ENCODE measurements around the gene SART1.
"Not testable (repeated sequence)": the region's sequence is repeated elsewhere in the genome, so short reads cannot be mapped to it uniquely, and the experiment has no call there.

SART1 gene

DNA sequence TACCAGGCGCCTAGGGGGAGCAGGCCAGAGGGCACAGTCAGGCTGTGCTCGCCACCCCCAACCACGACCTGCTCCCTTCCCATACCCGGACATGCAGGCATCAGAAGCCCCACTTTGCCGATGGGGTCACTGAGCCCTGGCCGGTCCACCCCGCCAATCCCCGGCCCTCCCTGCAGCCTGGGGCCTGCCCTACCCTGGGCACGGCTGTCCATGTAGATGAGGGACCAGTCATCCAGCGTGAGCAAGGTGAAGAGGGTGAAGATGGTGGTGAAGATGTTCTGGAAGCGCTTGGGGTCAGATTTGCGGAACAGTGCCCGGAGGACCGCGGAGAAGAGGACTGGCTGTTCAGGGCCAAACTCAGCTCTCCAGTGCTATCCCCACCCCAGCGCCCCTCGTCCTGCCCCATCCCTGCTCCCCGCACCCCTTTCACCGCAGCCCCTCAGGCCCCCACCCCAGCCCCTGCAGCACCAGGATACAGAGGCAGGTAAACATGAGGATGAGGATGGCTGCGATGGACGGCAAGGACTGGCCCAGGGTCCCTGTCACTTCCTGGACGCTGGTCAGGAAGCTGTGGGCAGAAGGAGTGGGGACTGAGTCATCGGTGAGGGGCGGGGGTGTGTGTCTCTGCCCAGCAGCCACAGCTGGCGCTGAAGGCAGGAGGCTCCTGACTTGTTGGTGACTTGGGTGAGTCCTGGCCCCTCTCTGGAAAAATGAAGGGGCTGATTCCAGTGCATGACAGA is 59.3 kb downstream of the SART1 start:
- TF ChIP-seq, protein P1, sequence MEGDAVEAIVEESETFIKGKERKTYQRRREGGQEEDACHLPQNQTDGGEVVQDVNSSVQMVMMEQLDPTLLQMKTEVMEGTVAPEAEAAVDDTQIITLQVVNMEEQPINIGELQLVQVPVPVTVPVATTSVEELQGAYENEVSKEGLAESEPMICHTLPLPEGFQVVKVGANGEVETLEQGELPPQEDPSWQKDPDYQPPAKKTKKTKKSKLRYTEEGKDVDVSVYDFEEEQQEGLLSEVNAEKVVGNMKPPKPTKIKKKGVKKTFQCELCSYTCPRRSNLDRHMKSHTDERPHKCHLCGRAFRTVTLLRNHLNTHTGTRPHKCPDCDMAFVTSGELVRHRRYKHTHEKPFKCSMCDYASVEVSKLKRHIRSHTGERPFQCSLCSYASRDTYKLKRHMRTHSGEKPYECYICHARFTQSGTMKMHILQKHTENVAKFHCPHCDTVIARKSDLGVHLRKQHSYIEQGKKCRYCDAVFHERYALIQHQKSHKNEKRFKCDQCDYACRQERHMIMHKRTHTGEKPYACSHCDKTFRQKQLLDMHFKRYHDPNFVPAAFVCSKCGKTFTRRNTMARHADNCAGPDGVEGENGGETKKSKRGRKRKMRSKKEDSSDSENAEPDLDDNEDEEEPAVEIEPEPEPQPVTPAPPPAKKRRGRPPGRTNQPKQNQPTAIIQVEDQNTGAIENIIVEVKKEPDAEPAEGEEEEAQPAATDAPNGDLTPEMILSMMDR (IDR thresholded peaks at IDR 0.05; ENCODE audit: low read depth, low read length), result no peak
- H3K27me3 ChIP-seq (ENCODE audit: insufficient read depth, low read depth, severe bottlenecking), result no peaks in the 10 kb centered on the region
- no peak for DNase-seq
- no peak overlapping the region for H3K4me3 ChIP-seq (ENCODE audit: low read depth, low read length)
- H3K27ac ChIP-seq, result no peak overlapping the region
- no peaks in the 10 kb centered on the region for H3K36me3 ChIP-seq
- no peaks in the 10 kb centered on the region for H3K9me3 ChIP-seq (ENCODE audit: severe bottlenecking)

DNA sequence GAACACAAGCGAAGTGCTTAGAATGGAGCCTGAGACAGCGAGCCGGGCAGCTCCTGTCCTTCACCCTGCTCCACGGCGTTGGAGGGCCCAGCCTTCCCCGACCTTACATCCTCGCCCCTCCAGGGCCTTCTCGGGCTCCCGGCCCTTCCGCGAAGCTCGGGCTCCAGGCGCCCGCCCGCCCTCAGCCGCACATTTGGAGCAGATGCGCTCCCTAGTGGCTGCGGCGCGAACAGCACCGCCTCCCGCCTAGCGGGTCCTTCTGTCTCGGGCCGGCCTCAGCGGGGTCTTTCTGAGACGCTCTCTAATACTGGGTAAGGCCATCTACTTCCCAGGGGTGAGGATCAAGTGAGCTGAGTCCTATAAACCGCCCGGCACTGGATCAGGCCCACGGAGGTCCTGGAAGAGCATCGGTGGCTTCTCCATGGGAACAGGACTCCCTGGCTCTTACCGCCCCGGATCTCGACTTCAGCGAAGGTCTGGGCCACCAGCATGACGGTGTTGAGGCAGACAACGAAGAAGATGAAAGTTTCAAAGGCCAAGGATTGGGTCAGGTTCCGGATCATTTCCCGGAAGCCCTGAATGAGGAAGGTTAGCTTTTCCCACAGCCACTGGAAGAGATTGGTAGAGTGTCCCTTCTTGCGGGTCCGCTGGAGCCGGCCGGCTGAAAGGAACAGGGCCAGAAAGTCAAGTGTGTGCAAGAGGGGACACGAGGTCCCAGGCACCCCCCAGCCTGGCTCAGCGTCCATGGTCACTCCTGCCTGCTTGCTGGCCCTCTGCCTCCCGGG is 61.1 kb downstream of the SART1 start:
- peak; percentile 78 for DNase-seq
- peak overlapping the region; percentile 14 for H3K4me3 ChIP-seq (ENCODE audit: low read depth, low read length)

DNA sequence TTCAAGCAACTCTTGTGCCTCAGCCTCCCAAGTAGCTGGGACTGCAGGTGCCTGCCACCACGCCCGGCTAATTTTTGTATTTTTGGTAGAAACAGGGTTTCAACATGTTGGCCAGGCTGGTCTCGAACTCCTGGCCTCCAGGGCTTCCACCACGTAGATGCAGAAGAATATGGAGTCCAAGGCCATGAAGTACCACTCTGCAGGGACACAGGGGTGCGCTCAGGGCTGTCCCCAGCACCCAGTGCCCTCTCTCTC is 61.6 kb downstream of the SART1 start:
- not testable (repeated sequence) for H3K27ac ChIP-seq; DNase-seq; H3K9me3 ChIP-seq (ENCODE audit: severe bottlenecking); H3K36me3 ChIP-seq; H3K4me3 ChIP-seq (ENCODE audit: low read depth, low read length); H3K27me3 ChIP-seq (ENCODE audit: insufficient read depth, low read depth, severe bottlenecking)

More for the DNA sequence above, 61.1 kb downstream of the SART1 start:
- Histone ChIP-seq H3K36me3 (no peaks in the 10 kb centered on the region), H3K27ac (no peak overlapping the region), H3K9me3 (ENCODE audit: severe bottlenecking) (no peaks in the 10 kb centered on the region), H3K27me3 (ENCODE audit: insufficient read depth, low read depth, severe bottlenecking) (no peaks in the 10 kb centered on the region)
- TF ChIP-seq, protein P1 (IDR thresholded peaks at IDR 0.05; ENCODE audit: low read depth, low read length), result peak; percentile 92

DNA sequence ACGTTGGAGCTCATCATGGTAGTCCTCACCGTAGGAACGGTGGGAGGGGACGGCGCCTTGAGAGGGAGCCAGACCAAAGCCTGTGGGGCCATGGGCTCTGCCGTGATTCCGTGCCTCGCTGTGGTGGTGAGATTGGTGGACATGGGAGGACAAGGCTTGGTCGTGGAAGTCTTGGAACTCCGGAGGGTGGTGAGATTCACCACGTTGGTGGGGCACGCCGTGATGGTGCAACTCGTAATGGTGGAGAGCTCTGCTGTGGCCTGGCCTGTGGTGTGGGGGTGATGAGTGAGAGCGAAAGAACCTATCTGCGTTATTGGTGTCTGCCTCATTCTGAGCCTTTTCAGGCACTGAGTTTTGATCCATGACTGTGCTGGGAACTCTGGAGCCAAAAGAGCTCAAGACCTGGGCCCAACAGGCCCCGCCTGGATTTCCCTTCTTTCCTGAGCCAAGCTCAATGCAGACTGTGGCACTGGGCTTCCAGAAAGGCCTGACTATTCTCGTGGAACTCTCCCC is 64.5 kb downstream of the SART1 start, which contains the start of gene CATSPER1:
TSS of gene CATSPER1 (minus strand) at position 463 of the 513 bp plus-strand sequence. CDS start at position 363, 100 bp downstream.
- DNase-seq, result no peak
- no peaks in the 10 kb centered on the region for H3K27me3 ChIP-seq (ENCODE audit: insufficient read depth, low read depth, severe bottlenecking)
- H3K27ac ChIP-seq, result no peak within 1 kb of the TSS
- no peak within 1 kb of the TSS for H3K4me3 ChIP-seq (ENCODE audit: low read depth, low read length)
- TF ChIP-seq, protein P1 (IDR thresholded peaks at IDR 0.05; ENCODE audit: low read depth, low read length), result no peak
- H3K36me3 ChIP-seq, result no peaks in the 10 kb centered on the region
- no peaks in the 10 kb centered on the region for H3K9me3 ChIP-seq (ENCODE audit: severe bottlenecking)
